Effector memory CD4-positive, alpha-beta T cell (primary cell): Measurements from ENCODE around the gene RFX8.
"Not testable (repeated sequence)": the region's sequence is repeated elsewhere in the genome, so short reads cannot be mapped to it uniquely, and the experiment has no call there.

Experiments
- DNase-seq, 3 donors: peaks; one replicate each; pipeline ENCODE4 v3.0.0-alpha.2; 2020
- H3K27ac ChIP-seq: 2 replicates; pipeline ENCODE4 v1.7.0; 2013; ENCODE audit warnings: mild to moderate bottlenecking, low read length, moderate library complexity; ENCODE audit not compliant: insufficient read depth, poor library complexity, severe bottlenecking
- H3K27me3 ChIP-seq: replicated peaks from 2 replicates; pipeline ENCODE4 v1.7.0; 2013; ENCODE audit warnings: mild to moderate bottlenecking, low read length; ENCODE audit not compliant: insufficient read depth, control insufficient read depth, poor library complexity, severe bottlenecking
- H3K36me3 ChIP-seq: 2 replicates; pipeline ENCODE4 v1.7.0; 2013; ENCODE audit warnings: mild to moderate bottlenecking, low read length, moderate library complexity; ENCODE audit not compliant: control insufficient read depth, insufficient read depth
- H3K4me1 ChIP-seq: 2 replicates; pipeline ENCODE4 v1.7.0; 2013; ENCODE audit warnings: low read length, mild to moderate bottlenecking; ENCODE audit not compliant: control insufficient read depth, insufficient read depth, poor library complexity, severe bottlenecking
- H3K4me3 ChIP-seq: 2 replicates; pipeline ENCODE4 v1.7.0; 2013; ENCODE audit warnings: low read length, low read depth, mild to moderate bottlenecking; ENCODE audit not compliant: insufficient read depth, poor library complexity, severe bottlenecking
- H3K9me3 ChIP-seq: 2 replicates; pipeline ENCODE4 v1.7.0; 2013; ENCODE audit warnings: mild to moderate bottlenecking, low read length, moderate library complexity; ENCODE audit not compliant: control insufficient read depth

RFX8 gene

DNA sequence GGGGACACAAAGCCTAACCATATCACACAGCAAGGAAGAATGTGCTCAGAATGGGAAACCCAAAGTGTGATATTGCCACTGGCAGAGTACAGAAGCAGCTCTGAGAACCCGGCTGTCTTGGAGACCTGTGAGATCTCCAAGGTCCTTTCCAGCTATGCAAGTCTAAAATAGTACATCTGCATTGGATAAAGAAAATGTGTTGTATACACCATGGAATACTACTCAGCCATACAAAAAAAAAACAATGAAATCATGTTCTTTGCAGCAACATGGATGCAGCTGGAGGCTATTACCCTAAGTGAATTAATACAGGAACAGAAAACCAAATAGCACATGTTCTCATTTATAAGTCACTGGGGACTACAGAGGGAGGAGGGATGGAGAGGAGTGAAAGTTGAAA is 36.5 kb upstream of the RFX8 start:
- Histone ChIP-seq H3K9me3 (no peaks in the 10 kb centered on the region), H3K27ac (no peak overlapping the region), H3K27me3 (no peaks in the 10 kb centered on the region), H3K36me3 (no peaks in the 10 kb centered on the region), H3K4me3 (no peak overlapping the region), H3K4me1 (no peaks in the 10 kb centered on the region)
- DNase-seq = no peak

DNA sequence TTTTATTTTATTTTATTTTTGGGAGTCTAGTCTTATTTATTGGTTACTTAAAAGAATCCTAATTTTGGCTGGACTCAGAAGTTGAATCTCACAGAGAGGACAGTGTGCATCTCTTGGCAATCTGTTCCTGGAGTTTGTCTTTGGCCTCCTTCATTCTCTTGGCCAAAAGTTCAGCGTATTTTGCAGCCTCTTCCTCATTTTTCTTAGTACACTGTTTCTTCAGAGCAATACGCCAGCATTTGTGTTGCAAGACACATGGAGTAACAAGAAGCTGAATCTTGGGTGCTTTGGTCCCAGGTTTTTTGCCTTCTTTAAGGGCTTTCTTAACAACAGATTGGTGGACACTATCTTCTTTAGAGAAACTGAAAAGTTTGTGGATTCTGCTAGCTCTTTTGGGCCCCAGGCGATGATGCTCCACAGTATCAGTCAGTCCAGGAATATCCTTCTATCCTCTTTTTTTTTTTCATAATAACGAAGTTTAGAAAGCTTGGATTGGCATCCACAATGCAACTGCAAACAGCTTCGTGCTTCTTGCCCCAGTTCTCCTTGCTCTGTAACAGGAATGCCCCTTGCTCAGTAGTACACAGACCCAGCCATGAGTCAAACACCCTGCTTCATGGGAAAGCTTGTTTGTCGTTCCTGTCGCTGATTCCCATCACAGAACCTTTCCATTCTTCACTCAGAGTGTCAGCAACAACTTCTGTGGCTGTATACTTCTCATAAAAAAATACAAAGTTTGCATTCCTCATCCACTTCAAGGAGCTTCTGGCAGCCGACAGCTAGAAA is 34.8 kb upstream of the RFX8 start:
- Histone ChIP-seq H3K9me3 (no peaks in the 10 kb centered on the region), H3K27ac (no peak overlapping the region), H3K36me3 (no peaks in the 10 kb centered on the region), H3K27me3 (no peaks in the 10 kb centered on the region), H3K4me1 (no peaks in the 10 kb centered on the region), H3K4me3 (no peak overlapping the region)
- no peak for DNase-seq

DNA sequence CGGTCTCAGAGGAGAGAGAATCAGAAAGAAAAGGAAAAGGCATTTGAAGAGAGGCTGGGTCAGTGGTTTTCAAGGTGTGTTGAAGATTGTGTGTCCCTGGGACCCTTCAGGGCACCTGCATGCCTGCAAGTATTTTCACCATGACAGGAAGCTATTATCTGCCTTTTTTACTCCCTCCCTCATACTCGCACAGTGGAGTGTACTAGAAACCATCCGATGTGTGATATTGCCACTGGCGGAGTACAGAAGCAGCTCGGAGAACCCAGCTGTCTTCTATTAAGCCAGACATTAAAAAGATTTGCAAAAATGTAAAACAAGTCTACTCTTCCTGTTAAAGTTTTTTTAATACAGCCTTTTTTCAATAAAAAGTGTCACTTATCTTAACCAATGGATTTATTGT is 33.7 kb upstream of the RFX8 start:
- H3K9me3 ChIP-seq = no peaks in the 10 kb centered on the region
- no peak overlapping the region for H3K27ac ChIP-seq
- no peaks in the 10 kb centered on the region for H3K36me3 ChIP-seq
- no peak overlapping the region for H3K4me3 ChIP-seq
- no peak for DNase-seq
- no peaks in the 10 kb centered on the region for H3K4me1 ChIP-seq
- no peaks in the 10 kb centered on the region for H3K27me3 ChIP-seq

DNA sequence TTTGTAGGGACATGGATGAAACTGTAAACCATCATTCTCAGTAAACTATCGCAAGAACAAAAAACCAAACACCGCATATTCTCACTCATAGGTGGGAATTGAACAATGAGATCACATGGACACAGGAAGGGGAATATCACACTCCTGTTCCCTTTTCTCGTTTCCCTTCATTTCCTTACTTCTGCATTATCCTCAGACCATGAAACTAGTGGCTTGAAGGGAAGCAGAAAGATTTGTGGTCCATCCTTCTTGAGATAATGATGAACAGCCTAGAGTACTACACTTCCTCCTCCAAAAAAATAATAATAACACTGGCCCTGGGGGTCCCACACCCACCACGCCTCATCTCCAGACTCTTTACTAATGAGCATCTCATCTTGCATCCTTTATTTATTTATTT is 30.4 kb upstream of the RFX8 start:
- H3K4me3 ChIP-seq, H3K4me1 ChIP-seq, DNase-seq, H3K27me3 ChIP-seq, H3K27ac ChIP-seq, H3K36me3 ChIP-seq, H3K9me3 ChIP-seq: not testable (repeated sequence)

- H3K9me3 ChIP-seq, H3K27ac ChIP-seq, H3K36me3 ChIP-seq, H3K4me3 ChIP-seq, DNase-seq, H3K27me3 ChIP-seq, H3K4me1 ChIP-seq: not testable (repeated sequence)
These were observed 29.8 kb upstream of the RFX8 start for GRCh38 chr2:101504744-101505143.

GRCh38 chr2:101502095-101502494 is 27.2 kb upstream of the RFX8 start:
- peaks cover 5% of the 10 kb centered on the region for H3K4me1 ChIP-seq
- H3K27ac ChIP-seq = no peak overlapping the region
- H3K36me3 ChIP-seq = no peaks in the 10 kb centered on the region
- H3K4me3 ChIP-seq = no peak overlapping the region
- no peak for DNase-seq
- no peaks in the 10 kb centered on the region for H3K27me3 ChIP-seq
- no peaks in the 10 kb centered on the region for H3K9me3 ChIP-seq

- no peaks in the 10 kb centered on the region for H3K27me3 ChIP-seq
- H3K36me3 ChIP-seq = no peaks in the 10 kb centered on the region
- no peak overlapping the region for H3K27ac ChIP-seq
- DNase-seq = no peak
- H3K4me1 ChIP-seq = peaks cover 5% of the 10 kb centered on the region
- H3K4me3 ChIP-seq = no peak overlapping the region
- no peaks in the 10 kb centered on the region for H3K9me3 ChIP-seq
These were observed 26.5 kb upstream of the RFX8 start for GRCh38 chr2:101501443-101501842.

GRCh38 chr2:101500860-101501259 is 25.9 kb upstream of the RFX8 start:
- no peaks in the 10 kb centered on the region for H3K9me3 ChIP-seq
- H3K27me3 ChIP-seq = no peaks in the 10 kb centered on the region
- H3K36me3 ChIP-seq = no peaks in the 10 kb centered on the region
- peaks cover 5% of the 10 kb centered on the region for H3K4me1 ChIP-seq
- no peak overlapping the region for H3K4me3 ChIP-seq
- no peak for DNase-seq
- H3K27ac ChIP-seq = no peak overlapping the region

GRCh38 chr2:101500180-101500579 is 25.3 kb upstream of the RFX8 start:
- Histone ChIP-seq H3K27ac (no peak overlapping the region), H3K9me3 (no peaks in the 10 kb centered on the region), H3K4me3 (no peak overlapping the region), H3K27me3 (no peaks in the 10 kb centered on the region), H3K36me3 (no peaks in the 10 kb centered on the region), H3K4me1 (peaks cover 5% of the 10 kb centered on the region)
- no peak for DNase-seq

- DNase-seq = no peak
- no peaks in the 10 kb centered on the region for H3K36me3 ChIP-seq
- H3K4me1 ChIP-seq = no peaks in the 10 kb centered on the region
- no peak overlapping the region for H3K4me3 ChIP-seq
- H3K9me3 ChIP-seq = no peaks in the 10 kb centered on the region
- H3K27me3 ChIP-seq = no peaks in the 10 kb centered on the region
- no peak overlapping the region for H3K27ac ChIP-seq
These were observed 21.4 kb upstream of the RFX8 start for GRCh38 chr2:101496279-101496678.
